NCI-H446 (cell line): ENCODE results near the gene NEDD4L.
A peak's percentile ranks its signal among the peaks of the same experiment; 100 is the strongest.

ENCODE experiments used
- DNase-seq, 2 experiments: peaks; one replicate each; lab custom pipeline; 2025; lab: John Stamatoyannopoulos, UW

NEDD4L gene

DNA sequence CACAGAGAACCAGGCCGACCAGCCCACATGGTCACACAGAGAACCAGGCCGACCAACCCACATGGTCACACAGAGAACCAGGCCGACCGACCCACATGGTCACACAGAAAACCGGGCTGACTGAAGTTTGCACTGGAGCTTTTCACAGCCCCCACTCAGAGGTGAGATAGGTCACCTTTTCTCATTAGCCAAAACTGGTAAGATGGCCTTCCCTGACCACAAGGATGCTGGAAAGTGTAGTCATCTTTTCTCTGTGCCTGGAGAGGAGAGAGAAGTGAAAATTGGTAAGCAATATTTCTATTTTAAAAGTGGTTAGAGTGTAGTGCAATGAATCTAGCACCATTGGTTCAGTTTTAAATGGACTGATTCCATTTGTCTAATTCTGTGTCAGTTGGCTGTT lies 247.1 kb downstream of the NEDD4L start:
- DNase-seq: no peak

DNA sequence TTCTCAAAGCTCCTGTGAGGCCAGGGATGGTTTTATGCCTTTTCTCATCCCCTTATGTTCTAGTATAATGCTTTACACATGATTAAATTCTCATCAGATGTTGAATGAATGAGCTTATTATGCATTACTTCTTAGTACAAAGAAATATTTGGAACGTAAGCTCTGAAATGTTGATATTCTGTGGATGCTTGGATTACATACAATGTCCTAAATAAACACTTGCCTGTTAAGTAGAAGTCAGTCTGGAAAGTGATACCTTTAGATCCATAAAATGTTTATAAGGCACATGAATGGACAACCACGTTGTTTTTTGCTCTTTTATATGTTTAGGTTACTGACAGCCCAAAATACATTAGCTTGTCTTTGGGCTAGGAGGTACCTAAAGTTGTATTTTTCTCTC lies 248.6 kb downstream of the NEDD4L start:
- no peak for DNase-seq

DNA sequence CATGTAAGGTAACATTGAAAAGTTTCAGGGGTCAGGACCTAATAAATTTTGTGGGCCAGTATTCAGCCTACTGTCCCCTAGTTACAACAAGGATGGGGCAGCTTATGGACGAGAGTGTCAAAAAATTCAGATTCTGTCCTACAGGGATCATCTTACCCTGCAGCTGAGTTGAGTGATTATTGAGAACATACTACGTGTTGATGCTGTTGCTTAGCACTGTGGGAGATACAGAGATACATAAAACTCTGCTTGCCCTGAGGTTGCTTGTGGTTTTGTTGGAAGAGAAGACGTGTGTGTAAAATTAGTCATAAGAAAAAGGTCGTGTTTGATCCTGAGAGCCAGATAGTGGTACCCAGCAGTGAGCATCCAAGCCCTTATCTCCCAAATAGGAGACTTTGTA lies 253.2 kb downstream of the NEDD4L start:
- no peak for DNase-seq

DNA sequence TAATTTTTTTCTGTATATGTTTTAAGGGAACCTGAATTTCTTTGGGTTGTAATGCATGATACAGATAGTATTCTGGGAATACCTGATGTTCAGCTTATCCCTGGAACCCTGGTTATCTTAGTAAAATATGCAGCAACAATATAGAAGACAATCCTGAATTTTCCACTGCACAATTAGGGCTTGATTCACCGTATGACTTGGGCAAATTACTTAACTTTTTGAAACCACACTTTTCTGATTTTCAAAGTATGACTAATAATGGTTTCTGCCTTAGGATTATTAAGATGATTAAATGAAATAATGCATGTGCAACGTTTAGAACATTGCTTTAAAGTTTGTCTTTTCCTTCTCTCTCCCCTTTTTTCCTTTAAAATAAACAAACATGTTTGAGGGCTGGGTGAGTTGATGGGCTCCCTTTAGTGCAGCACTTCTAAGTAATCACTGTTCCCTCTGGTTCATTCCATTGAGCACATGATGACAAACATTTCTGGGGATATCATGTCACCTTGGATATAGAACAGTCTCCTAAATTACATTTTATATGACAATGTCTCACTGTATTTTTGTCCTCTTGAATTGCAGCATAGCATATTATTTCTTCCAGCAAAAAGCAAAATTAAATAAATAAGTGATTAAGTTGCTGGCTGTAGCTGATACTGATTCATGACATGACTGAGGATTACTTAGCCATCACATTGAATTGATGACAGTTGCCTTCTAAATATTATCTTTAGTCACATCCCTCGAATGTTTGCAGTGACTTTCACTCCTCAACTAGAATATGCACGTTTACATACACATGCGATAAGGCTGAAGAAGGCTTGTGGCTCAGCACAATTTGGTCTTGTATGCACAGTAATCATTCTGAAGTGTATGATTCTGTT lies 254.5 kb downstream of the NEDD4L start:
- DNase-seq: no peak

DNA sequence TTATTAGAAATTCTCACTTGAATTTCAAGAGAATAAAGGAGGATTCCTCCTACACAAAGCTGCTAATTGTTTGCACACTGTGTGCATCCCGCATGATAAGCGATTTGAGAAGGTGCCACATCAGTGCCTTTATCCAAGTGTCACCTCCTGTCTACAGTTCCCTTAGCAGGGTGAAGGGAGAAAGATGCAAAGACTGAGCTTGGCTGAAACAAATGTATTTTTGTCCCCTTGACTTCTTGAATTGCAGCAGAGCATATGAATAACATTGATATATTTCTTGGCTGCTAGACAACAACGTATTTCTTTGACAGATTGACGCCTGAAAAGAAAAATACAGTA lies 255.1 kb downstream of the NEDD4L start:
- no peak for DNase-seq

DNA sequence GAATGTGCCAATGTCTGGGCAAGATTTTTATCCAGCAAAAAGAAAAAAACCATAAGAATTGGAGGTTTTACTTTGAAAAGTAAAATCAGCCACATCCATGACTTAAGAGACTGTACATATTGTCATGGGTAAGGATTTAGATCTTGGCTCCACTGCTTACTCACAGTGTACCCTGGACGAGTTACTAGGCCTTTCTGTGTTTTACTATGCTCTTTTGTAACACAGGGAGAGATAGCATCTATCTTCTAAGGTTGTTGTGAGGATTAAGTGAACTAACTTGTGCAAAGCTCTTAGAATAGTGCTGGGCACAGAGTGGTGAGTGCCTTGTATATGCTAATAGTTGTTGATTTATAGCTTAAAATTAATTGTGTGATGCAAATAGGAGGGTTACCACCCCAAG lies 255.9 kb downstream of the NEDD4L start:
- DNase-seq: no peak

DNA sequence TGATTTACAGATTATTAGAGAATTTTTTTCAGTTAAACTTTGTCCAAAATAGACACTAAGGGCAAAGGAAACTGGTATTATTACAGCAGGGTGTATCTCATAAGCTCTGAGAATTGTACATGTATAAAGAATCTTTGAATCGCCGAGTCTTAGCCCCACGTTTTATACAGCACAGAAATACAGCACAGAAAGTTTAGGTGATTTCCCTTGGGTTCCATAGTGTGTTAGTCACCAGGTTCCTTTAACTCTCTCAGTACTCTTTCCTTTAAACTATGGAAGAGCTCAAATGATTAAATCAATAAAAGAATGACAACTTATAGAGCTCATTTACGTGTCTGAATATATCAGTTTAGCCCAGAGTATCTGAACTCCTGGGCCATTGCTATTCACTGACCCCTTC lies 256.8 kb downstream of the NEDD4L start:
- no peak for DNase-seq

DNA sequence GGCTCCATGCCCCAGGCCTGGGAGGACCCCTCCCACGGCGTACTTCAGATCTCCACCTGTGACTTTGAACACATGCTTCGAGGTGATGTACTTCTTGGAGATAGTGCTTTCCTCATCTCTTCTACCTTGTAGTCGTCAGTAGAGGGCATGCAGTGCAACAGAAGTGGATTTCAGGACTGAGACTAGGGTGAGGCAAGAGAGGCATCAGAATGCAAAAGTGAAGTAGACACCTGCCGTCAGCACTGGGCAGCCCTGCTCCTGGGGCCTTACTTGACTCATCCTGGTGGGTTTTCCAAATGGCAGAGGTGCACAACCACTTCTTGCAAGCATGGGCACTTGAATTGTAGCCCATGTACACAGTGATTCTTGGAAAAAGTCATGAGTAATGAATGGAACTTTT lies 258.8 kb downstream of the NEDD4L start:
- no peak for DNase-seq

DNA sequence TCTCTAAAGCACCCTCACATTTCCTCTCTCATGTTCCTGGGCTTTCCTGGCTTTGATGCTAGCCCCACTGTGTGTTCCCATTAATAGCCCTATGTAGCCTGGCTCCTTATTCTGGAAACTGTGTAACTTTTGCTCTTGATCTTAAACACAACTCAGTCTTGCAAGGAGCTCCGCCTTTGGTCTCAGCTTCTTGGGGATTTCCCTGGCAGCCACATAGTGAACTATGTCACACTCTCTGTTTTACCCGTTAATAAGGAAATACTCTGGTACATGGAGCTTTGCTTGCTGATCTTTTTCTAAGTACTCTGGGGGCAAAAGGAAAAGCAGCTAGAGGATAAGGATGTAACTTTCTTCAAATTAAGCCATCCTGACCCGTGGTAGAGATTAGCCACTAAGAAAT lies 259.3 kb downstream of the NEDD4L start:
- no peak for DNase-seq

DNA sequence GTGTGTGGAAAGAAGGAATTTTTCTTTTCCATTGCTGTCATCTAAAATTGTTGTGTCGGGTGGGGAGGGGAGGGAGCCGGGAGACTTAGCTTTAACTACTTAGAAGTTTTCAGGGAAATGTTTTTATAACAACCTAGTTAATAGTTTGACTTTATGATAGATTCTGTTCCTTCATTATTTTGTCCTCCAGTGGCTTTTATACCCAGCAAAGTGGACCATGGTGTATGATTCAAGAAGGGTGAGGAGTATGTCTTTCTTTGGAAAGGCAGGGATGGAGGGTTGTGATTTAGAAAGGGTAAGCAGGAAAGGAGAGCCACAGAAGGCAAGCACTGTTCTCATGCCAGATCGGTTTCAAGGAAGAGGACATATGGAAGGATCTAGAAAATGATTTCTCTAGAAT lies 261.8 kb downstream of the NEDD4L start:
- no peak for DNase-seq

DNA sequence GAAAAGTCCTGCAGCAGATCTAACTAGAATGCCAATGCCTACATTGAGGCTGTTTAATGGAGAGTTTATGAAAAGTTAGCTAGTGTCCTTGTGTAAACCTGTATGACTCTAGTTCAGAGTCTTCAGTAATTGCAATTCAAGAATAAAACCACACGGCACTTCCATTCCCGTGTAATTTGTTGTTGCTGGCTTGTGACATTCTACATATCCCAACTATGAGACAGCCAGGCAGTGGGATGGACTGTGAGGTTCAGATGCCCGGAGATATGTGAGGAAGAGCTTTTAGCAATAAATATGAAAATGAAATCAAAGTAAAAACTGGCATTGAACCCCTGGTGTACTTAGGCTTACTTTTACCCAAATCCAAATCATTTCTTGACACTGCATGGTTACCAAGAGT lies 263.4 kb downstream of the NEDD4L start:
- no peak for DNase-seq

DNA sequence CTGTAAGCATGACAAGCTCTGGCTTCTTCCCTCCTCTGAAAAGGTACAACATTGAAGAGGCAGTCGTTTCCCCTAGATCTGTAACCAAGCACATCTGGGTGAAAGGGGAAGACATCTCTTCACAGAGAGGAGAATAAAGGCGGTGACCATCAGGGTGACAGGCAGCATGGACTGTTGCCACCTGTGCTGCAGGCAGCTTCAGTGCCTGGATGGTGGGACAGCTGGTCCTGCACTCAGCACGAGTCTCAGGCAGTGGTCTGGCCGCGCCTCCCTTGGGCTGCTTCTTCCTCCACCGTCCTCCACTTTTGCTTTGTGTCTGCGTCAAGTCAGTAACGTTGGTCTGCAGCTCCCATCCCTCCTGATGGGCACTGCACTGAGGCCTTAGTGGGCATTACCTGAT lies 264.4 kb downstream of the NEDD4L start:
- no peak for DNase-seq

DNA sequence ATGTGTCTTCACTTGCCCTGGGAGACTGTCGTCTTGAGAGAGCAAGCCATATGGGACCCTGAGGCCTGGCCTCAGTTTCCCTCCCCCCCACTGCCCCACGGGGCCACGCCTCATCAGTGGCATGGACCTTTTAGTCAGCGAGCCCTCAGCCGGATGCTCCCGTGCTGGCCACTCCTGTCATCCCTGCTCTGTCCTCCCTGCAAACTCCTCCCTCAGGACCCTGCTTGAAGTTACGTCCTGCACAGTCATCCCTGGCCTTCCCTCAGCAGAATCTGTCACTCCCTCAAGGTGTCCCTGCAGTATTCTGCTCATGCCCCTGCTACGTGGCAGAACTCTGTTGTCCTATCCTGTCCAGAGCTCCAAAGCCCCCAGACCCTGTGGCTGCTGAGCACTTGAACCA lies 265.1 kb downstream of the NEDD4L start:
- DNase-seq: no peak

DNA sequence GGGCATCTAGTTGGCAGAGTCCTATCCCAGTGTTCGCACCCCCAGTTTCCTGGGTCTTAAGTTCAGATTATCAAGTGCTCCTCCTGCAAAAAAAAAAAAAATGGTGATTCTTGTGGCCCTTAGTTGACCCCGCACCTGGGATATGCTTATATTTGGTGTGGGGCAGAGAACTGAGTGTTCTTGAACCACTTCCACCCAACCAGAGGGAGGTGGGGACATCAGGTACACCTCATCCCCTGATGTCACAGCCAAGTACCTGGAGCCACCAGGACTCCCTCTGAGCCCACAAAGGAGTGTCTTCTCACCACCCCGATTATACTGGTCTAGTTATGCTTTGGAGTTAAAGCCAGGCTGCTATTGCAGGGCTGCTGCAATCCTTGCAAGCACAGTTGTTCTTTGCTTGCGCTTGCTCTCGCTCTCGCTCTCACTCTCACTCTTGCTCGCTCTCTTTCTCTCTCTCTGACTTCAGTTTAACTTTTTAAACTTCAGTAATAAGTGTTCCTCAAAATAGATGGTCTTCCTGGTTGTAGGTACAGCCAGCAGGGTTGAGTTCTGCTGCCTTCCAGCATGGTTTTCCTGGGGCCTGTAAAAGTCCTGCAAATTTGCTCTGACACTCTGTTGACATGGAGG lies 265.7 kb downstream of the NEDD4L start:
- no peak for DNase-seq

DNA sequence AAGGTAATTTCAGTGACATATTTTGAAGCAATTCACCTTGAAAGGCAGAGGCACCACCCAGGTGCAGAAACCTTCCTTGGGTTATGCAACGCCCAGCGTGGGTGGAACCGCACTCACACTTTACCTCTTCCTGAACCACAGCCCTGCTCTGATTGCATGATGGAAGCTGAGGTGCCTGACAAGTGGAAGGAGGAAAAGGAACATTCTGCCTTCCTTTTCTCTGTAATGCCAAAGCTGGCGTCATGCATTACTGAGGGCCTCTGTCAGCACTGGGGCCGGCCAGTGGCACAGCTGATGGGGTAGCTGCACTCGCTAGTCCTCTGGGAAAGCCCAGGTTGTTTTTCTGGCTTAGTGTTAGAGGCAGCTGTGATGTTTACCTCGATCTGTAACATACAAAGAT lies 266.5 kb downstream of the NEDD4L start:
- DNase-seq: no peak

DNA sequence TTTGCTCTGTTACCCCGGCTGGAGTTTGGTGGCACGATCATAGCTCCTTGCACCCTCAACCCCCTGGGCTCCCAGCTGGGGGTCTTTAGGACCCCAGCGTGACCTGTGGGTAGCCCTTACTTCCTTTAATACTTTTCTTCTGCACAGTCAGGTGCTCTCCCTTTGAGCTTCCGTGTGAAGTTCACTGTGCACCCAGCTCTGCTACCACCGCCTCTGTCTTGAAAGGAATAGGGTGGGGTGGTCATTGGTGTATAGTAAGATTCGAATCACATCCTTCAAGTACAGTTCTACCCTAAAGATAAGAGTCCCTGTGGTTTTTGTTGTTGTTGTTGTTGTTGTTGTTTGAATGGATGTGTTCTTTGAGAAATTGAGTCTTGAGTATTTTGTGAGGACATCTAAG lies 267.4 kb downstream of the NEDD4L start:
- no peak for DNase-seq

DNA sequence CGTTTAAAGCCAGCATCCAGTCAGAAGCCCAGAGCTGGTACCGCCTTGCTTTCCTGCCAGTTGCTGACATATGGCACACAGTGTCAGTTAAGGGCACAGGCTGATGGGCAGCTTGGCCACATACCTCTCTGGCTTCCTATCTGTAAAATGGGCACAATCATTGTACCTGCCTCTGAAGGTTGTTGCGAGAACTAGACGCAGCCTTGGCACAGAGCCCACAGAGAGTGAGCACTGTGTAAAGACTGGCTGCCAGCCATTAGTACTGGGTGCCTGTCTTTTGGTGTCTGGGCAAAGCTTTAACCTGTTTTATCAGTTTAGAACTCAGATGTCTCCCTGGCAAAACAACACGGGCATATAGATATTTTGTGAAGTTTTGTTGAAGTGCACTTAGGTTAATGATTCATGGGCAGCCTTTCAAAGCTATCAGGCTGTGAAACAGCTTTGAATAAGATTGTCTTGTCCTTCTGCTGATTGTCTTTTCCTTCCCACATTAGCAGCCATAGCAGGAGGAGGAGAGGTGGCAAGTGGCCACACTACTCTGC lies 269.5 kb downstream of the NEDD4L start:
- DNase-seq: peak in 1 of 2 experiments; percentile 45

DNA sequence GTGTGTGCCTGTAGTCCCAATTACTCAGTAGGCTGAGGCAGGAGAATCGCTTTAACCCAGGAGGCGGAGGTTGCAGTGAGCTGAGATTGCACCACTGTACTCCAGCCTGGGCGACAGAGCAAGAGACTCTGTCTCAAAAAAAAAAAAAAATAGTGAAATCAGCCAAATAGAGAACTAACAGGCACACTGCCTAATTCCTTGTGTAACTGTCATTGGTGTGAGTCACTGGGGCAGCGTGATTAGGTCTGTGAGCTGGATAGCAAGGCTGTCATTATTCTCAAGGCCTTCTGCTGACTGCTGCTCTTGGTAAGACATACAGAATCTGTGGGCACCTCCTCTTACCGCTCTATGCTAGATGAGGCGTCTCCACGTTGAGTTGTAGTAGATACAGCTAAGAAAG lies 270.3 kb downstream of the NEDD4L start:
- DNase-seq: peak; percentile 40 to 82

DNA sequence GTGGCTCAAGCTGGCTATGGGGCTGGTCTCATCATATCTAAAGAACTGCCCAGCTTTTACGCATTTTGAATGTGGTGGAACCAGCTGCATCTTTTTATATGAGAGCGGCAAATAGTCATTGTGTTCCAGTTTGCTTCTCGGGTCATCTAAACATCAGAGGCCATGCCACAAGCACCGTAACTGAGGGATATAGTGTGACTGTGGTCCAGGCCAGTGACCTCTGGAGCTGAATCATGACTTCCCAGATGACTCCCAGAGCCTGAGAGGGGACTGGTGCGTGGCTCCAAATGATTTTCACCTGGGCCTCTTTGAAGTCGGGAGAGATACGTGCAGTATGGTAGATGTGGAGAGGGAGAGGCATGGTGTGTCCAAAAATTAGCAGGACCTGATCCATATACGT lies 271.0 kb downstream of the NEDD4L start:
- no peak for DNase-seq

DNA sequence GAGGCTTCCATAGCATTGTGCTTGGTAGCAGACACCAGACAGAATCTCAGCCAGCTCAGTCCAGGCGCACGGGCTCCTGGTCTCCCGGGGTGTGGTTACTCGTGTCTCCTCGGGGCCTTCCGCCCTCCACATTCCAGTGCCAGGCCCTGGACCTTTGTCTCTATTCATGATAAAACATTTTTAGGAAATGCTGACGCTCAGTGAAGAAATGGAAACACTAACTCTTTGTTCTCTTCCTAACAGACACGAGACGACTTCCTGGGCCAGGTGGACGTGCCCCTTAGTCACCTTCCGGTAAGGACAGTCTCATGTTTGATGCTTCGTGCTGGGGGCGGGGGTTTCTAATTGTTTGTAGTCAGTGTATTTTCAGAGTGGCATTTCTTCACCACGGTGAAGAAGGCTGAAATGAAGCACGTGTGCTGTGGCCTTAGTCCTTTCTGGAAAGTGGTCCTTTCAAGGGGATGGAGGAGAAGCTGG lies 271.8 kb downstream of the NEDD4L start:
- DNase-seq: no peak

DNA sequence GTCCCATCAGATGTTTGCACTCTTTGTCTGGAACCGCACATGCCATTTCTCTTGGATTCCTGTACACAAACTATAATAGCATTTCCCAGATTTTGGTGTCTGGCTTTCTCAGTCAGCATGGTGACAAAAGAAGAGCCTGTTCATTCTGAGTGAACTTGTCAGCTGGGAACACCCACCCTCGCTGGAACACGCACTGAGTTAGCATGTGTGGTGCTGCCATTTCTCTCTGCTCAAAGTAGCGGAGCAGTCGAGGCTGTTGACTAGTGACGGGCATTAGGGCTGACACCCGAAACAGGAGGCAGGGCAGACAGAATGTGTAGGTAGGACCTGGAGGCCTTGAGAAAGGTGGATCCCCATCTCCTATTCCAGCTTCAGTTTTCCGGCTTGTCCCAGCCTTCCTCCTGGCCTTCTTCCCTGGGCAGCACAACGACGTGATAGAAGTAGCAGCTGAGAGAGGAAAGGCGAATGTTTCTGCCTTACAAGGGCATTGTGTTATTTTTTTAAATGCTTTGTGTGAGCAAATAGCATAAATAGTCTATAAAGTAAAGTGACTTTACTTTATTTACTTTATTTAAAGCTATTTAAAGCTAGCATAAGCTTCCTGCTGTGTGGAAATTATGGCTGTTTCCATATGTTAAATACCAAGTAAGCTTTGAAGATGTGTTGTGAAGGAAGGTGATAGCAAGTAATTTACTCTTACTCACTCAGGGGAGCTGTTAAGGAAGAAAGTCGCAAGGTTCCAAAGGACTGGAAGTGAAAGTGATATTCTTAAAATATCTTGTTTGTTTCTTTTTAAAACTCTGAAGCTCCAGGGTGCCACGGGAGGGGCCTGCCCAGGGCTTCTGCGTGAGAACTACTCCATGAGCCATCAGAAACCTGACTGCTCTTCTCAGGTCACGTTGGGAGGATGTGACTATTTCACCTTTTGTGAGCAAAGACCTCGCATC lies 272.6 kb downstream of the NEDD4L start:
- DNase-seq: no peak

DNA sequence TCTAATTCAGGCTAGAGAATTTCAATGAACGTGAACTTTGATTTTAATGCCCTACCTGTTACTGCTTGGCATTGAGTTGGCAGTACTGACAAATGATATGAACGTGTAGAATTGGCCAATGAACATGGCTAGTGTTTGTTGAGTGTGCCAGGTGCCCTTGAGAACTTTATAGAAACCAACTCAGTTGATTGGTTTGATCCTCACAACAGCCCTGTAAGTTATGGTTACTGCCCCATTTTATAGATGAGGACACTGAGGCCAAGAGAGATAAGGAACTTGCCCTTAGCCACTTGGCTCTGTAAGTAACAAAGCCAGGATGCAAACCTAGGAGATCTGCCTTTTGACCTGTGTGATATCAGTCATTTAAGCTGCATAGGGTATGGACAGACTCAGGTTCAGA lies 275.7 kb downstream of the NEDD4L start:
- DNase-seq: no peak
